Dendritic cell treated with granulocyte-macrophage colony-stimulating factor and Interleukin-4, amounts not matched to agents 40 ng/mL and 50 ng/mL, for 4 days (primary cell): ENCODE measurements around the gene DLX6.

Experiments
- H3K27ac Mint-ChIP-seq: one replicate; pipeline ENCODE4 v1.8.0; 2022; ENCODE audit warnings: mild to moderate bottlenecking, mixed read lengths
- H3K27me3 Mint-ChIP-seq: one replicate; pipeline ENCODE4 v1.8.0; 2022; ENCODE audit warnings: mild to moderate bottlenecking, mixed read lengths
- H3K36me3 Mint-ChIP-seq: one replicate; pipeline ENCODE4 v1.8.0; 2022; ENCODE audit warnings: low read depth, mixed read lengths
- H3K4me1 Mint-ChIP-seq: one replicate; pipeline ENCODE4 v1.8.0; 2022; ENCODE audit warnings: low read depth, mixed read lengths
- H3K4me3 Mint-ChIP-seq: one replicate; pipeline ENCODE4 v1.8.0; 2022; ENCODE audit warnings: mild to moderate bottlenecking, moderate library complexity, mixed read lengths
- H3K9me3 Mint-ChIP-seq: one replicate; pipeline ENCODE4 v1.8.0; 2022; ENCODE audit warnings: mixed read lengths
- intact Hi-C: fragments of 100-400 bp; cut with micrococcal nuclease; formaldehyde crosslinking; loops from one replicate; pipeline ENCODE4 v1.15.0; 2022

Gene DLX6

DNA sequence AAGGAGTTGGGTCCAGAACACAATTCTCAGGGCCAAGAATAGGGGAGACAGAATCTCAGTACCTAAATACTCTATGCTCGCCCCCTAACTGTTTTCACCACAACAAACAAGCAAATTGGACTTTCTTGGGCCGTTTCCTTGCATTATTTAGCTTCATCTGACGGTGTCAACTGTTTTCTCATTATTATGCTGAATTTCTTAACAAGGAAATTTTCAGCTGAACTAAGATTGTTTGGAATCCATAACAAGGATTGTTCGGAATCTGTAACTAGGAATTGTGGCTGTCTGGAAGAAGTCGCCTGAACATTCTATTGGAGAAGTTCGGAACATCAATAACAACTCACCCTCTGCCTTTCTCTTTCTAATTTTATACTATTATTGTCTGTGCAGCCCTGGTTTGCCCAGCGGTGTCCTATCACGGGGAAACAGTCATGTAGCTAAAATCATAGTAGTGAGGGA lies 15.5 kb upstream of the DLX6 start:
- Mint-ChIP-seq H3K27ac (no peak overlapping the region), H3K4me1 (peaks cover 10% of the 10 kb centered on the region), H3K9me3 (no peaks in the 10 kb centered on the region), H3K4me3 (no peak overlapping the region), H3K27me3 (peaks cover 78% of the 10 kb centered on the region), H3K36me3 (no peaks in the 10 kb centered on the region)
- intact Hi-C loops: no loop called here

DNA sequence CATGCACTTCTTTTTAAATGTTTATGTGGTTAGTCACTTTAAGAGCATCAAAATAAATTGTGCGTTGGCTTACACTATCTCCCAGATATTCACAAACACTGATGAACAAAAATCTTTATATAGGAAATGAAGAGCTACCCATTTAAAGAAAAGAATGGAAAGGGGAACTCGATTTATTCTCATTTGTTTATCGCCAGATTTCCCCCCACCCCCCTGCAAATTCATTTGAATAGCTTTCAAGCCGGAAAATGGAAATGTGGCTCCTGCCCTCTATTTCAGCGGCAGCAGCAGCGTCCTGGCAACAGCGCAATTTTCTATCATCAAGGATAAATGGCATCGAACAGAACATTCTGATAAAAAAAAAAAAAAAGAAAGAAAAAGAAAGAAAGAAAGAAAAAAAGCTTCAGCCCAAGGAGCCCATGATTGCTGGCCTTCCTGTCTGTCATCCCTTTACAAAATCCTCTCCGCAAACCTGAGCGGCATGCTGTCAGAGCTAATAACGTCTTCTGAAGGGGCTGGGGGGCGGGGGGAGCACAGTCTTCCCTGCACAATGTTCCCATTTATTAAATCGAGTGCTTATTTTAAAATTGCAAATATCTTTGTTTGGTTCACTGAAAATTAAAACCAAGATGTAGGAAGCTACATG lies 13.7 kb upstream of the DLX6 start:
- H3K27me3 Mint-ChIP-seq: peaks cover 89% of the 10 kb centered on the region
- no peak overlapping the region for H3K4me3 Mint-ChIP-seq
- no peak overlapping the region for H3K27ac Mint-ChIP-seq
- H3K9me3 Mint-ChIP-seq: no peaks in the 10 kb centered on the region
- intact Hi-C loops: no loop called here
- H3K4me1 Mint-ChIP-seq: peaks cover 10% of the 10 kb centered on the region
- no peaks in the 10 kb centered on the region for H3K36me3 Mint-ChIP-seq

DNA sequence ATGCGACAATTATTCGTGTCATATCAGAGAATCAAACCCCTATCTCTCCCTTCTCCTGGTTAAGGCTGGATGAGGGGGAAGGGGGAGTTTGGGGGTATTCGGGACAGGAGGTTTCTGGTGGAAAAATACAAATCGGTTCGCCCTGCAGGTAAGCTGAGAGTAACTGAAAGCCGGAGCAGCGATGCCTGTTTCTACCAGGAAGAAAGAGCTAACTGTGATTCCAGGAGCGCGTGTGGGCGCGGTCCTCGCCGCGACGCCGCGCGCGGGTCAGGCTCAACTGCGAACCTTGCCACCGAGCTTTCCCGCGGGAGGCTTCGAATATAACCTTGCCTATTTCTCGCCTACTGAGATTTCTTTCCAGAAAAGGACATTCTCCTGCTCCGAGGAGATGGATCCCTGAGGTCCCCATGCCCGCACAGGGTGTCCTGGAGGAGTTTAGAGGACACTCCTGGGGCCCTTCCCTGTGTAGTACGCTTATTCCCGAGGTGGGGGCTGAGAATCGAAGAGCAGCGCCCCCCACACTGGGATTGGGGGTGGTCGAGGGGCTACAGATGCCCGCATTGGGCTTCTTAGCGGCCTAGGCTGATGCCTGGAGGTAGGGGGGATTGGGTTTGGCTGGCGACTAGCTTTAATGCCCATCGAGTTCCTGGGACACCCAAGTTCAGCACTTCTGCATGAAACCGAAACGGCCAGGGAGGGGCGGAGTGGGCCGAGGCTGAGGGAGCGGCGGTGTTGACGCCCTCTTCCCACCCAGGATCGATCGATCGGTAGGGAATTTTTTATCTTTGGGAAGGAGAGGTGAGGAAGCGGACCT lies 13.0 kb upstream of the DLX6 start:
- Mint-ChIP-seq H3K4me1 (peaks cover 10% of the 10 kb centered on the region), H3K27ac (no peak overlapping the region), H3K36me3 (no peaks in the 10 kb centered on the region), H3K4me3 (peak overlapping the region; percentile 8), H3K9me3 (no peaks in the 10 kb centered on the region), H3K27me3 (peaks cover 90% of the 10 kb centered on the region)
- intact Hi-C loops: no loop called here

DNA sequence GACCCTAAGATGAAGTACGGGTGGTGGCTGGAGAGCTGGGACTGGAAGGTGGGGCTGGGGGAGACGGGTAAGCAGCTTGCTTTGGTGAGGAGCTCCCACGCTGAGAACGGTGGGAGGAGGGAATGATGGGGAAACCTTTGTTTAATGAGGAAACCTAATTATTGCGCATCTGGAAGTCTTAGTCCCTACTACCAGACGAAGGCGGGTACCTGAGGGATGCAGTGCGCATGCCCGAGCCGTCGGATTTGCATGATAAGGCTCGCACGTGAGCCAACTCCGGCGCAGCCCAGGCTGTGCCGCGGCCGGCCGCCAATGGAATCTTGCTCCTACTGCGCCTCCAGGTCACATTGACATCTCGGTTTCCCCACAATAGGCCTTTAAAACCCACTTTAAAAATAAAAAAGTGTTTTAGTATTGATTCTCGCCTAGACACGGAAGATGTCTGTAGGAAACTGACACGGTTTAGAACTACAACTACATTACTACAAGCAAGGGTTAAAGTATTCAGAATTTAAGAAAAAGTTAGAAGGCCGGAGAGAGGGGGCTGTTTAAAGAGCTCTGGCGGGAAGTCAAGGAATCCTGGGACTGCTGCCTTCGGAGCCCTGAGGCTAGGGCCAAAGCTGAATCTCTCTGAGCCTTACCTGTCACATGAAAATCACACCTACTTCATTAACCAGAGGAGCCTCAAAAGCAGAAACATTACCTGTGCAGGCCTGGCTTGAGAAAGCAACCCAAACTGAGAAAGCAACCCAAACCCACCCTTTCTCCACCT lies 12.1 kb upstream of the DLX6 start:
- H3K27ac Mint-ChIP-seq: no peak overlapping the region
- H3K9me3 Mint-ChIP-seq: no peaks in the 10 kb centered on the region
- H3K4me3 Mint-ChIP-seq: no peak overlapping the region
- intact Hi-C loops: no loop called here
- no peaks in the 10 kb centered on the region for H3K36me3 Mint-ChIP-seq
- peaks cover 10% of the 10 kb centered on the region for H3K4me1 Mint-ChIP-seq
- peaks cover 92% of the 10 kb centered on the region for H3K27me3 Mint-ChIP-seq

DNA sequence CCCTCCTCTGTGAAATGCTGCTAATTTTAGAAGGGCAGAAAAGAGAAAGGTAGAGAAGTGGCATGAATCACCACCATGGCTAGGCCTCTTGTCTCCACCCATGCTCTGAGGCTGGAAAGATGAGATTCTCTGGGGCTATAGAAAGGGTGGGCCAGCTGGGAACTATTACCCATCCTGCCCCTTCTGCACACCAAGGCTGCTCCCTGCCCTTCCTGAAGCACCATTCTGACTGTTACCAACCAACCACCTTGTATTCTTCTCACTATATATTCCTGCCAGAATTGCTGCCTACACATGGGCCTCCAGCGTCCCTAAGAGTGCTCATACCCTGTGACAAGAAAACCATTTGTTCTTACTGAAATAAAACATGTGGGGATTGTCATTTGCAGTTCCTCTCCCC lies 11.4 kb upstream of the DLX6 start:
- Mint-ChIP-seq H3K4me3 (no peak overlapping the region), H3K27ac (no peak overlapping the region), H3K36me3 (no peaks in the 10 kb centered on the region), H3K9me3 (no peaks in the 10 kb centered on the region), H3K27me3 (peaks cover 93% of the 10 kb centered on the region), H3K4me1 (peaks cover 10% of the 10 kb centered on the region)
- intact Hi-C loops: no loop called here

DNA sequence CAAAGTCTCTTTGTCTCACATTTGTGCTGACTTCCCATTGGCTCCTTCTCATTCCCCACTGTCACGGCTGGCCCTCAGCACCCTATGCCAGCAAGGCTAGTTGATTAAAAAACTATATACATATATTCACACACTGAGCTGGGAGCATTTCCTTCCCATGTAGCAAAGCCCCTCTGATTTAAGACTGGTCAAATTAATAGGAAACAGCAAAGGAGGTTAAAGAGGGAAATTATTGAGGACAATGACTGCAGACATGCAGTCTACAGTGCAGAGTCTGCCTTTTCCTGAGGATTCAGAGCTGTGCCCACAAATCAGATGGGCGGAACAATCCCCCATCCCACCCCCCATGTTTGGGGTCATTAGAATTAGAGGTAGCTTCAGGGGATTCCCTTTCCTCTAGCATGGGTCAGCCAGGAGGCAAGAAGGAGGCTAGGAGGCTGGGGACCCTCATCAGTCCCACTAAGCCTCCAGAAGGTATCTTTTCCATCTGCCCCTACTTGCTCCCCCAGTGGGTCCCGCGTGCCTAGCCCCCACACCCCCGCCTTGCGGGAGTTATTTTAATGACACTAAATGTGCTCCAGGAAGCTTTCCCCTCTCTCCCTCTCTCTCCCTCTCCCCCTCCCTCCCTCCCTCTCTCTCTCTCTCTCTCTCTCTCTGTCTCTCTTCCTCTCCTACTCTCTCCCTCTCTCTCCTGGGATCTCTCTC lies 9.8 kb upstream of the DLX6 start:
- Mint-ChIP-seq H3K27me3 (peaks cover 94% of the 10 kb centered on the region), H3K27ac (no peak overlapping the region), H3K4me1 (peaks cover 10% of the 10 kb centered on the region), H3K4me3 (no peak overlapping the region), H3K9me3 (no peaks in the 10 kb centered on the region), H3K36me3 (no peaks in the 10 kb centered on the region)
- intact Hi-C loops: no loop called here

DNA sequence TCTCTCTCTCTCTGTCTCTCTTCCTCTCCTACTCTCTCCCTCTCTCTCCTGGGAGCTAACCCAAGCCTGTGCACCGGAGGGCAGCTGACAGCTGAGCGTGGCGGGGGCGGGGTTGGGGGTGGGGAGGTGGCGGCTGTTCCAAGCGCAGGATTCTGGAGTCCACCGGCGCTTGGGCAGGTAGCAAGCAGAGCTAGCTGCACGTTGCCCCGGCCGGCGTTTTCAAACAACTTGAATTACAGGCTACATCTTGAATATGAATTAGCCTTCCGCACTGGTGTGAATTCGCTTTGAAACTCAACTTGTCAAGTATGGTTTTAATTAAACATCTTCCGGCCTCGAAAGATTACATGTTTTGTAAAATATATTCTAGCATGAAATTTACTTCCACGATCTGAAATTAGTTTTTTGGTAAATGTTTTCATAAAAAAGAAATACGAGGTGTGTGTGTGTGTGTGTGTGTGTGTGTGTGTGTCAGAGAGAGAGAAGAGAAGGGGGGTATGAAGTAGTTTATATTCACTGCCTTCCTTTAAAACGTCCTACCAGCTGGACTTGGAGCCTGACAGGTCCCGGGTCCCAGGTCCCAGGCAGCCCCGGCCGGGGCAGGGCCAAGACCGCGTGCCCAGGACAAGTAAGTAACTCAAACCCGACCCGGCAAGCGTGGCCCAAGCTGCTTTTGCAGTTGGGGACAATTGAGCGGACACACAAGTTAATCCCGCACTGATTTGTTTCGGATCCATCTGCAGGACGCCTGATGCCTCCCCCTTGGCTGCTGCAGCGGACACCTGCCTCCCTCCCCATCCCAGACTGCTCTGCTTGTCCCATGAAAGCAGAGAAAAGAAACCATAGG lies 9.0 kb upstream of the DLX6 start:
- Mint-ChIP-seq H3K4me3 (no peak overlapping the region), H3K9me3 (no peaks in the 10 kb centered on the region), H3K27me3 (peaks cover 98% of the 10 kb centered on the region), H3K27ac (no peak overlapping the region), H3K4me1 (peaks cover 10% of the 10 kb centered on the region), H3K36me3 (no peaks in the 10 kb centered on the region)
- intact Hi-C loops: no loop called here

- Mint-ChIP-seq H3K27ac (no peak overlapping the region), H3K36me3 (no peaks in the 10 kb centered on the region), H3K4me1 (peaks cover 10% of the 10 kb centered on the region), H3K27me3 (peaks cover 98% of the 10 kb centered on the region), H3K9me3 (no peaks in the 10 kb centered on the region), H3K4me3 (no peak overlapping the region)
- intact Hi-C loops: no loop called here
Measured at GRCh38 chr7:96996958-96997511, 8.3 kb upstream of the DLX6 start.

GRCh38 chr7:96997512-96998032 lies 7.8 kb upstream of the DLX6 start:
- no peak overlapping the region for H3K4me3 Mint-ChIP-seq
- H3K9me3 Mint-ChIP-seq: no peaks in the 10 kb centered on the region
- intact Hi-C loops: no loop called here
- peaks cover 98% of the 10 kb centered on the region for H3K27me3 Mint-ChIP-seq
- H3K27ac Mint-ChIP-seq: no peak overlapping the region
- H3K4me1 Mint-ChIP-seq: peaks cover 5% of the 10 kb centered on the region
- no peaks in the 10 kb centered on the region for H3K36me3 Mint-ChIP-seq

- H3K4me1 Mint-ChIP-seq: no peaks in the 10 kb centered on the region
- H3K9me3 Mint-ChIP-seq: no peaks in the 10 kb centered on the region
- intact Hi-C loops: no loop called here
- H3K4me3 Mint-ChIP-seq: no peak overlapping the region
- H3K27me3 Mint-ChIP-seq: peaks cover 98% of the 10 kb centered on the region
- no peak overlapping the region for H3K27ac Mint-ChIP-seq
- H3K36me3 Mint-ChIP-seq: no peaks in the 10 kb centered on the region
Measured at GRCh38 chr7:96998333-96998732, 7.0 kb upstream of the DLX6 start.

- intact Hi-C loops: no loop called here
- Mint-ChIP-seq H3K36me3 (no peaks in the 10 kb centered on the region), H3K27me3 (peaks cover 98% of the 10 kb centered on the region), H3K9me3 (no peaks in the 10 kb centered on the region), H3K4me3 (no peak overlapping the region), H3K4me1 (no peaks in the 10 kb centered on the region), H3K27ac (no peak overlapping the region)
Measured at GRCh38 chr7:96998744-96999143, 6.6 kb upstream of the DLX6 start.

DNA sequence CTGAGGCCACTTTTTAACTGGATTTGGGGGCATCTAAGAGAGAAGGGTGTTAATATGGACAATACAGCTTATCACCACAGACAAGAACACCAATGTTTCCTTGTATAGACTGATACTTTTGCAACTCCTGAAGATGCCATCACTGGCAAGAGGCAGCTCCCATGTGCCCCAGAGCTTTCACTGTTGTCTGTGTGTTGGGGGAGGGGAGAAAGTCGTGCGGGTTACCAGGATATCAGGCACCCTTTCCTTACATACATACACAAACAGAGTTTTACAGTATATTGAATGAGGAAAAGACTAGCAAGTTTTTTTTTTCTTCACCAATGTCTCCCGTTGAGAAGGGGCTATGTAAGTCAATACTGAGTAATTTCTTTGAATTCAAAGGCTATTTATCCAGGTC lies 4.1 kb upstream of the DLX6 start:
- no peaks in the 10 kb centered on the region for H3K9me3 Mint-ChIP-seq
- intact Hi-C loops: no loop called here
- H3K27me3 Mint-ChIP-seq: peaks cover 97% of the 10 kb centered on the region
- H3K4me3 Mint-ChIP-seq: no peak overlapping the region
- no peak overlapping the region for H3K27ac Mint-ChIP-seq
- H3K4me1 Mint-ChIP-seq: peaks cover 4% of the 10 kb centered on the region
- no peaks in the 10 kb centered on the region for H3K36me3 Mint-ChIP-seq
